ENCODE measurements around the gene SBNO2.

SBNO2 gene

GRCh38 chr19:1058112-1058511 is 116.0 kb downstream of the SBNO2 start:
- no peak for DNase-seq (ENCODE audit: low spot score)
